Liver (tissue), 9 donors: Measurements from ENCODE around the gene NFYC. TPM values are rescaled to one million over a fixed set of nuclear protein-coding genes. Genes with fewer than 3 reads are reported as not detected.

Experiments used
- DNase-seq: peaks from one replicate; pipeline ENCODE4 v3.0.0-alpha.2; 2017; ENCODE audit warnings: low spot score
- H3K27ac ChIP-seq, 2 donors: one replicate each; pipeline ENCODE4 v1.7.0; 2013; ENCODE audit warnings: inconsistent platforms in 2 of 2, low read length in 2 of 2, control low read depth in 1 of 2, low read depth in 1 of 2, mild to moderate bottlenecking in 1 of 2
- H3K27me3 ChIP-seq, 4 donors: one replicate each; pipeline versions ENCODE4 v1.6.1 to v1.7.0; 2013; ENCODE audit warnings: low read length in 3 of 4, inconsistent platforms in 1 of 4, mild to moderate bottlenecking in 1 of 4, moderate library complexity in 1 of 4; ENCODE audit not compliant: control insufficient read depth in 4 of 4, insufficient read depth in 4 of 4
- H3K36me3 ChIP-seq, 4 donors: one replicate each; pipeline versions ENCODE4 v1.6.1 to v1.7.0; 2013; ENCODE audit warnings: low read length in 3 of 4, mild to moderate bottlenecking in 3 of 4, low read depth in 1 of 4, moderate library complexity in 1 of 4; ENCODE audit not compliant: control insufficient read depth in 4 of 4, insufficient read depth in 3 of 4
- H3K4me1 ChIP-seq, 4 donors: one replicate each; pipeline versions ENCODE4 v1.6.1 to v1.7.0; 2013; ENCODE audit warnings: low read length in 3 of 4, mild to moderate bottlenecking in 3 of 4, moderate library complexity in 1 of 4; ENCODE audit not compliant: control insufficient read depth in 4 of 4, insufficient read depth in 4 of 4
- H3K4me3 ChIP-seq, 3 donors: one replicate each; pipeline versions ENCODE4 v1.6.1 to v1.7.0; 2013; ENCODE audit warnings: low read length in 3 of 3, control low read depth in 1 of 3, low read depth in 1 of 3, mild to moderate bottlenecking in 1 of 3
- H3K9ac ChIP-seq, 2 donors: one replicate each; pipeline ENCODE4 v1.7.0; 2013; ENCODE audit warnings: low read length in 2 of 2, mild to moderate bottlenecking in 2 of 2, moderate library complexity in 2 of 2, control low read depth in 1 of 2, low read depth in 1 of 2
- H3K9me3 ChIP-seq, 4 donors: one replicate each; pipeline versions ENCODE4 v1.6.1 to v1.7.0; 2013; ENCODE audit warnings: low read length in 3 of 4; ENCODE audit not compliant: control insufficient read depth in 4 of 4
- ATF3 ChIP-seq: IDR thresholded peaks from 2 replicates; pipeline ENCODE4 v1.6.1; 2016; ENCODE audit warnings: antibody characterized with exemption
- CTCF ChIP-seq: fragments of 150-350 bp; IDR thresholded peaks from 2 replicates; pipeline ENCODE4 v1.5.1; 2017; ENCODE audit warnings: improper control_type of control experiment, low read depth, low read length; ENCODE audit not compliant: missing input control
- EGR1 ChIP-seq, 2 donors: IDR thresholded peaks; 2 replicates each; pipeline ENCODE4 v1.6.1; 2016 to 2018; ENCODE audit warnings: antibody characterized with exemption in 2 of 2, low read depth in 2 of 2
- FOXA1 ChIP-seq: IDR thresholded peaks from 2 replicates; pipeline ENCODE4 v1.6.1; 2016; ENCODE audit warnings: antibody characterized with exemption
- FOXA2 ChIP-seq: IDR thresholded peaks from 2 replicates; pipeline ENCODE4 v1.6.1; 2016; ENCODE audit warnings: antibody characterized with exemption
- REST ChIP-seq: IDR thresholded peaks from 2 replicates; pipeline ENCODE4 v1.6.1; 2016; ENCODE audit warnings: antibody characterized with exemption, mild to moderate bottlenecking
- RXRA ChIP-seq, 2 donors: IDR thresholded peaks; 2 replicates each; pipeline ENCODE4 v1.6.1; 2017 to 2018; ENCODE audit warnings: antibody characterized with exemption in 2 of 2, mild to moderate bottlenecking in 1 of 2
- SP1 ChIP-seq: IDR thresholded peaks from 2 replicates; pipeline ENCODE4 v1.6.1; 2018; ENCODE audit warnings: antibody characterized with exemption, mild to moderate bottlenecking
- TAF1 ChIP-seq: conservative IDR thresholded peaks from 2 replicates; pipeline ENCODE4 v1.6.1; 2016; ENCODE audit warnings: antibody characterized with exemption, mild to moderate bottlenecking
- YY1 ChIP-seq: IDR thresholded peaks from 2 replicates; pipeline ENCODE4 v1.6.1; 2016; ENCODE audit warnings: antibody characterized with exemption, mild to moderate bottlenecking
- ZBTB33 ChIP-seq: IDR thresholded peaks from 2 replicates; pipeline ENCODE4 v1.6.1; 2016; ENCODE audit warnings: antibody characterized with exemption
- WGBS: extraction: QIAGEN DNeasy Blood & Tissue Kit; methylation state at CpG from one replicate; pipeline ENCODE4 v1.1.7; 2013; 5-methylcytosine and 5-hydroxymethylcytosine counted together
- polyA plus RNA-seq, 2 donors: library from polyadenylated mRNA; stranded (reverse) in 1 of 2; unstranded in 1 of 2; fragments of 200-250 nt in 1 of 2; fragments of >200 nt in 1 of 2; fragmentation: Nextera tagmentation in 1 of 2; extraction: Ambion mirVana in 1 of 2; gene quantifications; one replicate each; pipeline versions ENCODE4 v1.2.1 to v1.2.3, GENCODE V29; 2013 to 2015
- total RNA-seq, 2 donors: library from RNA; depleted of rRNA; stranded (reverse); fragments of >200 nt; gene quantifications; one replicate each; pipeline ENCODE4 v1.2.3, GENCODE V29; 2014
- donor health status: healthy.
- donor health status: healthy.
- donor health status: healthy.
- donor health status: healthy.
- donor health status: healthy.

Gene NFYC
- total and polyA plus RNA-seq, 4 donors = 18.3 to 28.1 (median 26.8) TPM

- 83% methylated on average over 20 of the region's 20 CpGs for WGBS
- TF ChIP-seq ZBTB33 = no peak
- no peak overlapping the region for H3K9ac ChIP-seq
- peaks cover 0 to 1% (median 1%) of the 10 kb centered on the region in 4 donors for H3K4me1 ChIP-seq
- no peak overlapping the region for H3K27ac ChIP-seq
- no peaks in the 10 kb centered on the region for H3K27me3 ChIP-seq
- no peak overlapping the region for H3K4me3 ChIP-seq
- no peaks in the 10 kb centered on the region for H3K9me3 ChIP-seq
- no peaks in the 10 kb centered on the region for H3K36me3 ChIP-seq
- DNase-seq = no peak
Observed at GRCh38 chr1:40806731-40807695, 115.5 kb downstream of the NFYC start.

GRCh38 chr1:40808002-40808401 lies 116.5 kb downstream of the NFYC start:
- no peaks in the 10 kb centered on the region for H3K27me3 ChIP-seq
- WGBS = 79% methylated on average over 3 of the region's 3 CpGs
- no peak for DNase-seq
- no peak overlapping the region for H3K9ac ChIP-seq
- TF ChIP-seq ZBTB33 (no peak), FOXA1 (no peak), SP1 (no peak), REST (no peak), ATF3 (no peak)
- H3K4me1 ChIP-seq = no peaks in the 10 kb centered on the region
- H3K27ac ChIP-seq = no peak overlapping the region
- H3K4me3 ChIP-seq = no peak overlapping the region
- H3K36me3 ChIP-seq = no peaks in the 10 kb centered on the region
- H3K9me3 ChIP-seq = no peaks in the 10 kb centered on the region

GRCh38 chr1:40808444-40808843 lies 116.9 kb downstream of the NFYC start:
- Histone ChIP-seq H3K4me3 (no peak overlapping the region), H3K27ac (no peak overlapping the region), H3K27me3 (no peaks in the 10 kb centered on the region), H3K36me3 (no peaks in the 10 kb centered on the region), H3K4me1 (no peaks in the 10 kb centered on the region), H3K9ac (no peak overlapping the region), H3K9me3 (no peaks in the 10 kb centered on the region)
- 87% methylated on average over 3 of the region's 3 CpGs for WGBS
- TF ChIP-seq TAF1 (no peak), FOXA1 (no peak), YY1 (no peak), EGR1 (IDR thresholded peaks at IDR 0.05; ENCODE audit: low read depth in 2 of 2) (no peak), ZBTB33 (no peak), SP1 (no peak), CTCF (no peak), RXRA (IDR thresholded peaks at IDR 0.05) (no peak), FOXA2 (no peak)
- DNase-seq = no peak
